DMS53 treated with DMSO at 0.1 percent for 48 hours (cell line): Measurements from ENCODE around the gene MEIKIN.

Experiments used
- DNase-seq: peaks from one replicate; lab custom pipeline; 2025; ENCODE audit not compliant: unreplicated experiment; lab: John Stamatoyannopoulos, UW

MEIKIN gene

GRCh38 chr5:131974016-131974415, 28.6 kb upstream of the MEIKIN start:
- DNase-seq, result no peak

GRCh38 chr5:131973089-131973712, 27.7 kb upstream of the MEIKIN start:
- DNase-seq, result no peak

GRCh38 chr5:131968396-131968954, 23.0 kb upstream of the MEIKIN start:
- DNase-seq, result no peak

GRCh38 chr5:131966551-131966950, 21.1 kb upstream of the MEIKIN start:
- no peak for DNase-seq

- no peak for DNase-seq
Measured at GRCh38 chr5:131965826-131966415, 20.5 kb upstream of the MEIKIN start.

GRCh38 chr5:131959906-131960305, 14.4 kb upstream of the MEIKIN start:
- no peak for DNase-seq

GRCh38 chr5:131959136-131959535, 13.7 kb upstream of the MEIKIN start:
- no peak for DNase-seq

GRCh38 chr5:131957721-131958441, 12.4 kb upstream of the MEIKIN start:
- no peak for DNase-seq

GRCh38 chr5:131953969-131954368, 8.5 kb upstream of the MEIKIN start:
- no peak for DNase-seq

- DNase-seq, result no peak
Measured at GRCh38 chr5:131952301-131952857, 6.9 kb upstream of the MEIKIN start.

- DNase-seq, result no peak
Measured at GRCh38 chr5:131950706-131951105, 5.2 kb upstream of the MEIKIN start.

GRCh38 chr5:131947445-131947844, 2.0 kb upstream of the MEIKIN start:
- peak; percentile 80 for DNase-seq

- DNase-seq, result no peak
Measured at GRCh38 chr5:131944702-131945550, 537 bp downstream of the MEIKIN start.

- no peak for DNase-seq
Measured at GRCh38 chr5:131943916-131944315, 1.5 kb downstream of the MEIKIN start.

- DNase-seq, result no peak
Measured at GRCh38 chr5:131942016-131942415, 3.4 kb downstream of the MEIKIN start.

- DNase-seq, result no peak
Measured at GRCh38 chr5:131939690-131940345, 5.6 kb downstream of the MEIKIN start.

GRCh38 chr5:131932235-131932634, 13.2 kb downstream of the MEIKIN start:
- no peak for DNase-seq

GRCh38 chr5:131928957-131929356, 16.5 kb downstream of the MEIKIN start:
- no peak for DNase-seq

GRCh38 chr5:131926168-131926567, 19.3 kb downstream of the MEIKIN start:
- DNase-seq, result no peak

- no peak for DNase-seq
Measured at GRCh38 chr5:131916481-131916880, 29.0 kb downstream of the MEIKIN start.
